Dendritic cell treated with granulocyte-macrophage colony-stimulating factor and Interleukin-4, amounts not matched to agents 40 ng/mL and 50 ng/mL, for 4 days (primary cell): ENCODE results near the gene GMPR.
"Not testable (repeated sequence)": the region's sequence is repeated elsewhere in the genome, so short reads cannot be mapped to it uniquely, and the experiment has no call there.

Source experiments
- H3K27ac Mint-ChIP-seq: one replicate; pipeline ENCODE4 v1.8.0; 2022; ENCODE audit warnings: mild to moderate bottlenecking, mixed read lengths
- H3K27me3 Mint-ChIP-seq: one replicate; pipeline ENCODE4 v1.8.0; 2022; ENCODE audit warnings: mild to moderate bottlenecking, mixed read lengths
- H3K36me3 Mint-ChIP-seq: one replicate; pipeline ENCODE4 v1.8.0; 2022; ENCODE audit warnings: low read depth, mixed read lengths
- H3K4me1 Mint-ChIP-seq: one replicate; pipeline ENCODE4 v1.8.0; 2022; ENCODE audit warnings: low read depth, mixed read lengths
- H3K4me3 Mint-ChIP-seq: one replicate; pipeline ENCODE4 v1.8.0; 2022; ENCODE audit warnings: mild to moderate bottlenecking, moderate library complexity, mixed read lengths
- H3K9me3 Mint-ChIP-seq: one replicate; pipeline ENCODE4 v1.8.0; 2022; ENCODE audit warnings: mixed read lengths
- intact Hi-C: fragments of 100-400 bp; cut with micrococcal nuclease; formaldehyde crosslinking; loops from one replicate; pipeline ENCODE4 v1.15.0; 2022

The GMPR gene

DNA sequence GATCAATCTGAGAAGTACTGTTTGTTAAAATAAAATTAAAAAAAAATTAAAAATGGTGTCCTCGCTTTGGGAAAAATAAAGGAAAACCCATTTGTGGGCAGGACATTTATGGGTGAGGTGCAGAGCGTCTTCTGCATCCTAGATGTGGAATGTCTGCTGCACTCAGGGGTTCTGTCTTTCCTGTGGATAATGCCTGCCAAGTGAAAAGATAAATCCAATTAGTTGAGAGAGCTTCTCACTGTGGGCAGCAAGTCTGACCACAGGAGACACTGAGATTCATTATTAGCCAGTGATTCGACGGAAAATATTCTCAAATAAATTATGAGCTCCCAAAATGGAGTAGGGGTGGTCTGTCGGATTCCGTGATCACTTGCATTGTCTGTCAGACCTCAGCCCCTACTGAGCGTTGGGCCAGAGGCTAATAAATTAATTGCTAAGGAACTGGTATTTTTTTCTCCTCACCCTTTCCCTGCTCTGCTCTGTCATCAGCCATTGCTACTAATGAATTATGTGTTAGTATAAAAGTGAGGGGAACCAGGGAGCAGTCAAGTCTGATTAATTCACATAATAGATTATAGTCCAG is 10.0 kb downstream of the GMPR start:
- intact Hi-C loops, result no loop called here
- H3K9me3 Mint-ChIP-seq, result no peaks in the 10 kb centered on the region
- H3K36me3 Mint-ChIP-seq, result no peaks in the 10 kb centered on the region
- no peak overlapping the region for H3K4me3 Mint-ChIP-seq
- no peaks in the 10 kb centered on the region for H3K4me1 Mint-ChIP-seq
- peaks cover 39% of the 10 kb centered on the region for H3K27me3 Mint-ChIP-seq
- no peak overlapping the region for H3K27ac Mint-ChIP-seq

DNA sequence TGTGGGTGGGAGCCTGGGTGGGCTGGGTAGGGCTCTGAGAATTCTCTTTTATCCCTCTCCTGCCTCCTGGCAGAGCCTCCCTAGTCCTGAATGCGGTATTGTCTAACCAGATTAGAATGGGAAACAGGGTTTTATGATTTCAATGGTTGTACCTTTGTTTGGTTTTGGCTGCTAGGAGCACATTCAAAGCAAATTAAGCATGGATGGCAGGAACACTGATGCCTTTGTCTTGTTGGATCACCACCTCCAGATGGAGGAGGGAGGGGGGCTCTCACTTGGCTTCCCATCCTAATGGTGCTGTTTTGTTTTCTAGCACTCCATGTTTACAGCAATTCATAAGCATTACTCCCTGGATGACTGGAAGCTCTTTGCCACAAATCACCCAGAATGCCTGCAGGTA is 11.6 kb downstream of the GMPR start:
- Mint-ChIP-seq H3K36me3 (no peaks in the 10 kb centered on the region), H3K4me1 (no peaks in the 10 kb centered on the region), H3K9me3 (no peaks in the 10 kb centered on the region), H3K27ac (no peak overlapping the region), H3K27me3 (peaks cover 28% of the 10 kb centered on the region), H3K4me3 (no peak overlapping the region)
- intact Hi-C loops, result no loop called here

DNA sequence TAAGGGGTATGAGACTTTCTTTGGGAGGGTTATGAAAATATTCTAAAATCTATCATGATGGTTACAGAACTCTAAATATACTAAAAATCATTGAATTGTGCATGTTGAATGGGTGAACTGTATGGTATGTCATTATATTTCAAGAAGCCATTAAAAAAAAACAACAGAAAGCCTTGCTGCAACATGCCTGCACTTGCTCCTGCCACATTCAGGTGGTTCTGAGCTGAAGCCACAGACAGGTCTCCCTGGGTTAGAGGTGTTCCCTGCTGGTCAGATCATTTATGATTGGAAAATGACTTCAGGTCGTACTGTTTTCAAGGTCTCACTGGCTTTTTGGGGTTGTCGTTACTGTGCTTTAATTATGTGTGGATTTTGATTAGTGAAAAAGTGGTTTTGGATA is 13.3 kb downstream of the GMPR start:
- no peak overlapping the region for H3K4me3 Mint-ChIP-seq
- no peak overlapping the region for H3K27ac Mint-ChIP-seq
- no peaks in the 10 kb centered on the region for H3K9me3 Mint-ChIP-seq
- H3K36me3 Mint-ChIP-seq, result no peaks in the 10 kb centered on the region
- intact Hi-C loops, result no loop called here
- H3K4me1 Mint-ChIP-seq, result no peaks in the 10 kb centered on the region
- H3K27me3 Mint-ChIP-seq, result peaks cover 17% of the 10 kb centered on the region

DNA sequence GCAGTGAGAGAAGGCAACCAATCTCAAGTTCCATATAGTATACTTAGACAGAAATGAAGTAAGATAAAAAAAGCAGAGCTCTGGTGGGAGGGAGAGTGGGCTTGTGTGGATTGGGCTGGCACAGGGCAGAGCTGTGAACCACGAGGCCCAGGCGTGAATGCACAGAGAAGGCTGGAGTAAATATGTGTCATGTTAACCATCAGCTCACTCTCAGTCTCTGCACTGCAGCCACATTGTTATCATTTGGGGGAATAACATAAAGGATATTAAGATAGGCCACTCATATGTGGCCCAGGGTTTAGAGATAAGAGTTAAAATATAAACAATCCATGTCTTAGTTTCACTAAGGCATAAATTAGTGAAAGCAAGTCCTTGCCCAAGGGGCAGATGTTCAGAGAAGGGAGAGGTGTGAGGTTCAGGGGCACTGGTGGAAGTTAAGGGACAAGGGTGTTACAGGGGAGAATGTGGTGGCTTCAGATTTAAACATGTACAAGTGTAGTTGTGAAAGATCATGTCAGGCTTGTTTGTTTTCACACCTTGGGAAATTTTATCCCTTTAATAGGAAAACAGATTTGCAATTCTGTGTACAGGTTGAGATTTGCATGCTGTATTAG is 14.4 kb downstream of the GMPR start:
- Mint-ChIP-seq H3K36me3 (no peaks in the 10 kb centered on the region), H3K4me3 (no peak overlapping the region), H3K9me3 (no peaks in the 10 kb centered on the region), H3K27me3 (peaks cover 14% of the 10 kb centered on the region), H3K4me1 (no peaks in the 10 kb centered on the region), H3K27ac (no peak overlapping the region)
- intact Hi-C loops, result no loop called here

DNA sequence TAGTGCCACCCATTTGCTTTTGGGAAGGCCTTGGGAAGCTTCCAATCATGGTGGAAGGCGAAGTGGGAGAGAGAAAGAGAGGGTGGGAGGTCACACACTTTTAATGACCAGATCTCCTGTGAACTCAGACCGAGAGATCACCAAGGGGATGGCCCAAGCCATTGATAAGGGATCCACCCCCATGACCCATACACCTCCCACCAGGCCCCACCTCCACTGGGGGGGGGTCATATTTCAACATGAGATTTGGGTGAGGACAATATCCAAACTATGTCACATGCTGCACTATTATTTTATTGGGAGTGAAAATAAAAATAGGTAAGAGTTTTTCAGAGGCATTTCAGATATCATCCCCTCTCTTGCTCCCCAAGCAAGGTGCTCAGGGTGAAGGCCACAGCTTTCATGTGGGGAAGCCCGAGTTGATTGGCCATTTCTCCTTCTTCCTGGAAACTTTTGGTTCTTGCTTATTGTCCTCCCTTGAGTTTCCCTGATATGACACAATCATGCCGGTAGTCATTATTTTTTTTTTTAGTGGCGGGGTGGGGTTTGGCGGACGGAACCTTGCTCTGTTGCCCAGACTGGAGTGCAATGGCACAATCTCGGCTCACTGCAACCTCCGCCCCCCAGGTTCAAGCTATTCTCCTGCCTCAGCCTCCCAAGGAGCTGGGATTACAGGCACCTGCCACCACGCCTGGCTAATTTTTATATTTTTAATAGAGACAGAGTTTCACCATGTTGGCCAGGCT is 15.2 kb downstream of the GMPR start:
- H3K4me1 Mint-ChIP-seq, result no peaks in the 10 kb centered on the region
- intact Hi-C loops, result no loop called here

DNA sequence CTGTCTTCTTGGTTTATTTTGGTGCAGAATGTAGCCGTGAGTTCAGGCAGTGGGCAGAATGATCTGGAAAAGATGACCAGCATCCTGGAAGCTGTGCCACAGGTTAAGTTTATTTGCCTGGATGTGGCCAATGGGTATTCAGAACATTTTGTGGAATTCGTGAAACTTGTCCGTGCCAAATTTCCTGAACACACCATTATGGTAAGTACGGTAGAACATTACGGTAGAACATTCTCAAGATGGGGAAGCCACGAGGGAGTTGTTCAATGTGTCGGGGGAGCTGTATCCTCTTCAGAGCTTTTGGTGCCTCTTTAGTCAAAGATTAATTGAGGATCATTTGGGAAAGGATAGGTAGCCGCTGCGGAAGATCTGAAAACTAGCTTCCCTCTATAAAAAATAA is 16.1 kb downstream of the GMPR start:
- Mint-ChIP-seq H3K4me1 (no peaks in the 10 kb centered on the region), H3K9me3 (no peaks in the 10 kb centered on the region)
- intact Hi-C loops, result no loop called here

More for the DNA sequence above, 15.2 kb downstream of the GMPR start:
- Mint-ChIP-seq H3K9me3 (no peaks in the 10 kb centered on the region), H3K27me3 (peaks cover 14% of the 10 kb centered on the region), H3K27ac (no peak overlapping the region), H3K4me3 (no peak overlapping the region), H3K36me3 (no peaks in the 10 kb centered on the region)

DNA sequence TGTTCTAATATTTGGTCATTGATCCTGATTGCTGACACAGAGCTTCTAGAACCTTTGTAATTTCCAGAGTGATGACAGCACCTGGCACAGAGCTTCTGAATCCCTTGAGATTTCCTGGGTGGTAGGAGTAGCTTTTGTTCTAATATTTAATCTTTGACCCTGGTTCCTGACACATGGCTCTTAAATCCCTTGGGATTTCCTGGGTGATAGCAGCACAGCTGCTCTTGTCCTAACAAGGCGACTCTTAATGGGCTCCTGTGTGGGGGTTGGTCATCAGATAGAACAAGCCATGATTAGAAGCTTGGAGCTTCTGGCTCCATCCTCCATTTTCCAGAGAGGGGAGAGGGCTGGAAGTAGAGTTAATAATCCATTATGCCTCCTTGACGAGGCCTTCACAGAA is 18.4 kb downstream of the GMPR start:
- H3K36me3 Mint-ChIP-seq, result no peaks in the 10 kb centered on the region
- H3K4me1 Mint-ChIP-seq, result no peaks in the 10 kb centered on the region
- H3K27me3 Mint-ChIP-seq, result peaks cover 13% of the 10 kb centered on the region
- H3K27ac Mint-ChIP-seq, result no peak overlapping the region
- H3K9me3 Mint-ChIP-seq, result no peaks in the 10 kb centered on the region
- no peak overlapping the region for H3K4me3 Mint-ChIP-seq
- intact Hi-C loops, result no loop called here

More for the DNA sequence above, 16.1 kb downstream of the GMPR start:
- Mint-ChIP-seq H3K27me3 (peaks cover 17% of the 10 kb centered on the region), H3K27ac (no peak overlapping the region), H3K36me3 (no peaks in the 10 kb centered on the region), H3K4me3 (no peak overlapping the region)

DNA sequence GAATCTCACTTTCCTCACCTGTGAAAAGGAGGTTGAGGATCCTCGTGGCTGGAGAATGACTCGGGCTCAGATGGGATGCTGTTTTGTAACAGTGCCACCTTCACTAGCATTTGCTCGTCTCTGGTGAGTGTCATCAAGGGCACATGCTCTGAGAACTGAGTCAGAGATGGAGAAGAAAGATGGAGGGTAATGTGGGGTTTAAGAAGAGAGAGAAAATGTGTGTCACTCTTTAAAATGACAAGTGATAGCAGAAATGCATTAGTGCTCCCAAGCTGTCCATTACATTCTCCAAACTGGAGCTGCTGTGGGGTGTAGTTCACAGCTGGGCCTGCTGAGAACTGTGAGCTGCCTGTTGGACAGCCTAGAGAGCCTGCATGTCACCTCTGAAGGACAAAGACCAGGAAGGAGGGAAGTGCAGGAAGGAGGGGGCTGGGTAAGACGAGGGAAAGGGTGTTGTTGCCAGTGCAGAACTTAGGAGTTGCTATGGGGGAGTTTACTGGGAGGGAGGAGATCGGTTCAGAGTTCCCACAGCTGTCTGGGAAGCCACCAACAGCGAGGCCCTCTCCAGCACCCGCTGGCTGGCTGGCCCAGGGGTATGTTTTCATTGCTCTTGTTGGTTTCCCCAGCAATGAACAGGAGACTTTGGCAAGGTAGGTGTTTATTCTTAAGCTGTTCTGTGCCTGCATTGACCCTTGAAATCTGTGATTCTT is 19.8 kb downstream of the GMPR start:
- H3K4me1 Mint-ChIP-seq, result no peaks in the 10 kb centered on the region
- H3K27me3 Mint-ChIP-seq, result peaks cover 8% of the 10 kb centered on the region
- no peak overlapping the region for H3K27ac Mint-ChIP-seq
- no peaks in the 10 kb centered on the region for H3K36me3 Mint-ChIP-seq
- intact Hi-C loops, result no loop called here
- H3K4me3 Mint-ChIP-seq, result no peak overlapping the region
- no peaks in the 10 kb centered on the region for H3K9me3 Mint-ChIP-seq

DNA sequence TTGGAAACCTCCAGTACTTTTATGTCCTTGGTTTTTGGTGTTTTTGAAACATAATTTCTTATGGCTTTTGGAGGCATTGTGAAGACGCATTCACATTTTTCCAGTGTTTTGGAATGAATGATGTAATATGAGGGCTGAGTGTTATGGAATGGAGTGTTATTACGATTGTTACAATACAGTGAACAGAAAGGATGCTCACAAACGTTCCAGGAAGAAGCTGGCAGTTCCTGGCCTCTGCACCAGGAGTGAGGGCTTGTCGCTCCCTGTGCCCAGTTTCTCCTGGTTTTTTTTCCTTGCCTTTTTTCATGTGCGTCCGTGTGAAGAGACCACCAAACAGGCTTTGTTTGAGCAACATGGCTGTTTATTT is 20.3 kb downstream of the GMPR start:
- Mint-ChIP-seq H3K4me1 (no peaks in the 10 kb centered on the region), H3K27me3 (peaks cover 11% of the 10 kb centered on the region), H3K9me3 (no peaks in the 10 kb centered on the region), H3K27ac (no peak overlapping the region), H3K36me3 (no peaks in the 10 kb centered on the region), H3K4me3 (no peak overlapping the region)
- intact Hi-C loops, result no loop called here

DNA sequence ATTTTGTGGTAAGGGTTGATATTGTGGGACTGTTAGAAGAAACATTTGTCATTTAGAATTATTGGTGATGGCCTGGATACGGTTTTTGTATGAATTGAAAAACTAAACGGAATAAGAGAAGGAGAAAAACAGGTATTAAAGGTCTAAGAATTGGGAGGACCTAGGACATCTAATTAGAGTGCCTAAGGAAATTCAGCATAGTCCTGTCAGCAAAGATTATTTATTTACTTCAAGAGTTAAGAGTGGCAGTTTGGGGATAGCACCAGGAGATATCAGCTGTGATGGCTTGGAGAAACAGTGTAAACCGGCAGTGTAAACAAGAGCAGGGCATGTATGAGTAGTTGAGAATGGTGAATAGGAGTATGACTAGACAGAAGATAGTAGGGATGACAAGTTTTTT is 21.2 kb downstream of the GMPR start:
- H3K36me3 Mint-ChIP-seq, intact Hi-C loops, H3K27ac Mint-ChIP-seq, H3K4me1 Mint-ChIP-seq, H3K4me3 Mint-ChIP-seq, H3K9me3 Mint-ChIP-seq: not testable (repeated sequence)
- H3K27me3 Mint-ChIP-seq, result peaks cover 18% of the 10 kb centered on the region

DNA sequence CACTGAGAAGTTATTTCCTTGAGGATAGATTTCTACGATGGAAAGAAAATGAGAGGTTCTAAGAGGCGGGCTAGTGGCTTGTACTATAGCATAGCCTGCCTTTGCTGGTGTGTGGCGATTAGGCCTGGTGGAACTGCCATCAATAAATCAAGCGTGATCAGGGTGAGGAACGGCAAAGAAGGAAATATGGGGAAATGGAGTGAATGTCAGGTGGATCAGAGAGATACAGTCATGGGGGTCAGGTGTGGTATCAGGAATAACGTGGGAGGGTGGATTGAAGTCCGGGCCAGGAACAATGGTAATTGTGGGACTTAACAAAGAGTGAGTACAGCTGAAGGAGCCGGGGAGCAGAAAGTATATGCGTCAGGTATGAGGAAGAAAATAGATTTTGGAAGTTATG is 22.2 kb downstream of the GMPR start:
- H3K36me3 Mint-ChIP-seq, intact Hi-C loops, H3K27ac Mint-ChIP-seq, H3K9me3 Mint-ChIP-seq, H3K4me3 Mint-ChIP-seq, H3K4me1 Mint-ChIP-seq: not testable (repeated sequence)
- H3K27me3 Mint-ChIP-seq, result peaks cover 17% of the 10 kb centered on the region

DNA sequence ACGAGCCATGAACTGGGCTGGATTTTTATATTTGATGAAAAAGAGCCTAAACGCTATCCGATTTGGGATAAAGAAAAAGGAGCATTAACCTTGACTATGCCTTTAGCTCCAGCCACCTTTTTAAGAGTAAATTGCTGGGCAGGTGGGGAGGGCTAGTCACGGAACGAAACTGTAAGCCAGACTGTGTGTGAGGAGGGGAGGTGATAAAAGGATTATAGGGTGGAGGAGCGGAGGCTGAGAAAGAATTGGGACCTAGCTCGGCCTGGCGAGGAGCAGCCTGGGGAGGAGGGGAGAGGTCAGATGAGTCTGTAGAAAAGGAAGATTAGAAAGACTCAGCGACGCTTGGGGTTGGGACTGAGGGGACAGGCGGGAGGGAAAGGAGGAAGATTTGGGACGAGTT is 24.4 kb downstream of the GMPR start:
- intact Hi-C loops, H3K36me3 Mint-ChIP-seq: not testable (repeated sequence)

DNA sequence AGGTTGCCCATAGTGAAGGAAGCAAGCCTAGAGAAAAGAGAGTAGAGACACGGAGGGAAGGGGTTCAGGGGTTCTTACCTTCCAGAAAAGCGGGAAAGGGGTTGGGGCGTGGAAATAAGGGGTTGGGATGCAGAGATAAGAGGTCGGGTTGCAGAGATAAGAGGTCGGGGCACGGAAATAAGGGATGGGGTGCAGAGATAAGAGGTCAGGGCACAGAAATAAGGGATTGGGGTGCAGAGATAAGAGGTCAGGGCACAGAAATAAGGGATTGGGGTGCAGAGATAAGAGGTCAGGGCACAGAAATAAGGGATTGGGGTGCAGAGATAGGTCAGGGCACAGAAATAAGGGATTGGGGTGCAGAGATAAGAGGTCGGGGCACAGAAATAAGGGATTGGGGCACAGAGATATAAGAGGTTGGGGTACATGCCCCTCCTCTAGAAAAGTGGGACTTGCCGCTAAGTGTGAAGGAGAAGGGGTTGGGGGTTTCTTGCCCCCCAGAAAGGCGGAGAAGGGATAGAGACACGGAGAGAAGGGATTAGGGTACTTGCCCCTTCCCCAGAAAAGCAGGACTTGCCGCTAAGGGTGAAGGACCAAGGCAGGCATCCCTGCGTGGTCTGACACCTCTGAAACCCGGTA is 25.2 kb downstream of the GMPR start:
- intact Hi-C loops, H3K4me1 Mint-ChIP-seq, H3K36me3 Mint-ChIP-seq, H3K27ac Mint-ChIP-seq, H3K4me3 Mint-ChIP-seq, H3K9me3 Mint-ChIP-seq: not testable (repeated sequence)
- peaks cover 17% of the 10 kb centered on the region for H3K27me3 Mint-ChIP-seq

More for the DNA sequence above, 24.4 kb downstream of the GMPR start:
- H3K9me3 Mint-ChIP-seq, H3K4me3 Mint-ChIP-seq, H3K27ac Mint-ChIP-seq, H3K4me1 Mint-ChIP-seq: not testable (repeated sequence)
- peaks cover 17% of the 10 kb centered on the region for H3K27me3 Mint-ChIP-seq

DNA sequence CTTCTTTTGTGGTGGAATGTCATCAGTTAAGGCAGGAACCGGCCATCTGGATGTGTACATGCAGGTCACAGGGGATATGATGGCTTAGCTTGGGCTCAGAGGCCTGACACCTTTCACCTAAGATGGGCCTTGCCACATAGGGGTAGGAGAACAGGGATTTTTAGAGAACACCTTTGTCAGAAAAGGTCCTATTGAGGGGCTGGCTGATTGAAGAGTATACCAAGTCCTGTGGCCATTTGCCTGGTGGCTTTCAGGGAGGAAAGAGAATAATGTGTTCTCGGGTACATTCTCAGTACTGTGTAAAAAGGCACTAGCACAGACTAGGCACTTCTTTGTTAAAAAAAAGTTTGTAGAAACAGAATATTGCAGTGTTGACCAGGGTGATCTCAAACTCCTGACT is 26.4 kb downstream of the GMPR start:
- intact Hi-C loops, result no loop called here
- Mint-ChIP-seq H3K4me1 (no peaks in the 10 kb centered on the region), H3K4me3 (no peak overlapping the region), H3K27ac (no peak overlapping the region), H3K36me3 (no peaks in the 10 kb centered on the region), H3K27me3 (peaks cover 15% of the 10 kb centered on the region), H3K9me3 (no peaks in the 10 kb centered on the region)
